Astrocyte (in vitro differentiated cells and primary cell): ENCODE results near the gene UBL3. TPM values are rescaled to one million over a fixed set of nuclear protein-coding genes. Genes with fewer than 3 reads are reported as not detected.

Source experiments
- DNase-seq: peaks from one replicate; pipeline ENCODE4 v3.0.0-alpha.2; 2010; ENCODE audit warnings: low read depth
- FAIRE-seq: peaks from 2 replicates; lab custom pipeline; 2011; peaks lifted over from hg19 to GRCh38; lab: Jason Lieb, UNC
- H2AFZ ChIP-seq: 2 replicates; pipeline ENCODE4 v1.6.0; 2012; ENCODE audit warnings: low read depth, low read length, inconsistent platforms
- H3K27ac ChIP-seq: 2 replicates; pipeline ENCODE4 v1.5.1; 2011; ENCODE audit warnings: low read depth, low read length, inconsistent platforms
- H3K27me3 ChIP-seq: 2 replicates; pipeline ENCODE4 v1.6.0; 2011; ENCODE audit warnings: low read length, inconsistent platforms; ENCODE audit not compliant: insufficient read depth
- H3K36me3 ChIP-seq: 2 replicates; pipeline ENCODE4 v1.5.1; 2011; ENCODE audit warnings: low read length, inconsistent platforms; ENCODE audit not compliant: insufficient read depth
- H3K4me1 ChIP-seq: 2 replicates; pipeline ENCODE4 v1.5.1; 2011; ENCODE audit warnings: low read length, inconsistent platforms; ENCODE audit not compliant: insufficient read depth
- H3K4me2 ChIP-seq: 2 replicates; pipeline ENCODE4 v1.6.0; 2012; ENCODE audit warnings: low read length, inconsistent platforms
- H3K4me3 ChIP-seq: 2 replicates; pipeline ENCODE4 v1.5.1; 2011; ENCODE audit warnings: low read depth, mild to moderate bottlenecking, low read length, inconsistent platforms; ENCODE audit not compliant: insufficient read depth
- H3K79me2 ChIP-seq: 2 replicates; pipeline ENCODE4 v1.6.0; 2012; ENCODE audit warnings: mild to moderate bottlenecking, low read length, inconsistent platforms; ENCODE audit not compliant: insufficient read depth
- H3K9ac ChIP-seq: 2 replicates; pipeline ENCODE4 v1.6.0; 2012; ENCODE audit warnings: mild to moderate bottlenecking, low read length, inconsistent platforms
- H3K9me3 ChIP-seq: 2 replicates; pipeline ENCODE4 v1.5.1; 2012; ENCODE audit warnings: low read depth, mild to moderate bottlenecking, low read length, inconsistent platforms; ENCODE audit not compliant: insufficient read depth
- H4K20me1 ChIP-seq: 2 replicates; pipeline ENCODE4 v1.6.0; 2012; ENCODE audit warnings: low read length, inconsistent platforms; ENCODE audit not compliant: insufficient read depth
- H3K27ac Mint-ChIP-seq: one replicate; pipeline ENCODE4 v1.8.0; 2021; ENCODE audit warnings: mild to moderate bottlenecking, mixed read lengths; ENCODE audit not compliant: unreplicated experiment
- H3K27me3 Mint-ChIP-seq: one replicate; pipeline ENCODE4 v1.8.0; 2021; ENCODE audit warnings: low read depth, mixed read lengths; ENCODE audit not compliant: unreplicated experiment
- H3K36me3 Mint-ChIP-seq: one replicate; pipeline ENCODE4 v1.8.0; 2021; ENCODE audit warnings: low read depth, mixed read lengths; ENCODE audit not compliant: unreplicated experiment
- H3K4me1 Mint-ChIP-seq: one replicate; pipeline ENCODE4 v1.8.0; 2021; ENCODE audit warnings: low read depth, mixed read lengths; ENCODE audit not compliant: unreplicated experiment
- H3K4me3 Mint-ChIP-seq: one replicate; pipeline ENCODE4 v1.8.0; 2021; ENCODE audit warnings: mild to moderate bottlenecking, moderate library complexity, mixed read lengths; ENCODE audit not compliant: unreplicated experiment
- H3K9me3 Mint-ChIP-seq: one replicate; pipeline ENCODE4 v1.8.0; 2021; ENCODE audit warnings: mild to moderate bottlenecking, mixed read lengths; ENCODE audit not compliant: unreplicated experiment
- CTCF ChIP-seq: IDR thresholded peaks from 2 replicates; pipeline ENCODE4 v1.5.1; 2011; ENCODE audit warnings: low read depth, mild to moderate bottlenecking, inconsistent platforms, low read length, moderate library complexity; ENCODE audit not compliant: insufficient read depth
- EZH2 ChIP-seq: IDR thresholded peaks from 2 replicates; pipeline ENCODE4 v1.6.1; 2012; ENCODE audit warnings: mild to moderate bottlenecking, low read length, inconsistent platforms; ENCODE audit not compliant: insufficient read depth
- total RNA-seq: library from RNA; stranded (reverse); gene quantifications from 2 replicates; pipeline ENCODE4 v1.2.1, GENCODE V29; 2021

UBL3 gene
- total RNA-seq, 1 donor from 2014 or later = 48.5 TPM

- FAIRE-seq = no peak
Observed at GRCh38 chr13:29763436-29764180, 86.8 kb downstream of the UBL3 start.

GRCh38 chr13:29761815-29762214 lies 88.6 kb downstream of the UBL3 start:
- TF ChIP-seq CTCF (no peak), EZH2 (no peak)
- FAIRE-seq = no peak
- no peaks in the 10 kb centered on the region for H3K27me3 ChIP-seq

More at GRCh38 chr13:29763436-29764180, 86.8 kb downstream of the UBL3 start:
- Mint-ChIP-seq H3K27me3 (no peaks in the 10 kb centered on the region), H3K4me1 (peaks cover 8% of the 10 kb centered on the region), H3K27ac (no peak overlapping the region), H3K9me3 (peaks cover 3% of the 10 kb centered on the region), H3K4me3 (no peak overlapping the region), H3K36me3 (peaks cover 18% of the 10 kb centered on the region)
- no peak for DNase-seq
- no peaks in the 10 kb centered on the region for H3K9me3 ChIP-seq
- no peak overlapping the region for H3K4me2 ChIP-seq
- H3K27ac ChIP-seq = no peak overlapping the region
- no peak overlapping the region for H3K9ac ChIP-seq
- H4K20me1 ChIP-seq = no peaks in the 10 kb centered on the region
- no peak overlapping the region for H3K4me3 ChIP-seq
- H3K27me3 ChIP-seq = no peaks in the 10 kb centered on the region
- H3K36me3 ChIP-seq = no peaks in the 10 kb centered on the region
- H3K79me2 ChIP-seq = no peaks in the 10 kb centered on the region
- TF ChIP-seq CTCF (no peak), EZH2 (no peak)
- H2AFZ ChIP-seq = no peak overlapping the region
- H3K4me1 ChIP-seq = no peaks in the 10 kb centered on the region

GRCh38 chr13:29761160-29761559 lies 89.3 kb downstream of the UBL3 start:
- H2AFZ ChIP-seq = no peak overlapping the region
- no peak overlapping the region for H3K27ac ChIP-seq
- no peaks in the 10 kb centered on the region for H4K20me1 ChIP-seq
- H3K9me3 ChIP-seq = no peaks in the 10 kb centered on the region
- Mint-ChIP-seq H3K4me1 (peaks cover 7% of the 10 kb centered on the region), H3K36me3 (peaks cover 15% of the 10 kb centered on the region), H3K27me3 (no peaks in the 10 kb centered on the region), H3K9me3 (peaks cover 6% of the 10 kb centered on the region), H3K27ac (no peak overlapping the region), H3K4me3 (no peak overlapping the region)
- TF ChIP-seq EZH2 (no peak), CTCF (no peak)
- DNase-seq = no peak
- no peak overlapping the region for H3K9ac ChIP-seq
- no peaks in the 10 kb centered on the region for H3K27me3 ChIP-seq
- no peak overlapping the region for H3K4me2 ChIP-seq
- no peak overlapping the region for H3K4me3 ChIP-seq
- FAIRE-seq = no peak
- no peaks in the 10 kb centered on the region for H3K36me3 ChIP-seq
- no peaks in the 10 kb centered on the region for H3K79me2 ChIP-seq
- no peaks in the 10 kb centered on the region for H3K4me1 ChIP-seq

More at GRCh38 chr13:29761815-29762214, 88.6 kb downstream of the UBL3 start:
- Mint-ChIP-seq H3K9me3 (peaks cover 5% of the 10 kb centered on the region), H3K4me1 (peaks cover 5% of the 10 kb centered on the region), H3K27ac (no peak overlapping the region), H3K27me3 (no peaks in the 10 kb centered on the region), H3K4me3 (no peak overlapping the region), H3K36me3 (peaks cover 16% of the 10 kb centered on the region)
- Histone ChIP-seq H3K4me2 (no peak overlapping the region), H2AFZ (no peak overlapping the region), H3K36me3 (no peaks in the 10 kb centered on the region), H3K27ac (no peak overlapping the region), H3K9me3 (no peaks in the 10 kb centered on the region), H3K4me1 (no peaks in the 10 kb centered on the region), H4K20me1 (no peaks in the 10 kb centered on the region), H3K4me3 (no peak overlapping the region), H3K79me2 (no peaks in the 10 kb centered on the region), H3K9ac (no peak overlapping the region)
- no peak for DNase-seq
